K562 (cell line): Measurements from ENCODE around the gene ATP5F1A. TPM values are rescaled to one million over a fixed set of nuclear protein-coding genes. Genes with fewer than 3 reads are reported as not detected.

Source experiments
- ATAC-seq: fragments of 200-7000 bp; cut with Tn5 transposase; 3 replicates; pipeline ENCODE4 v1.9.1; 2020; ENCODE audit warnings: moderate library complexity
- BruUV-seq: library from RNA; stranded (reverse); fragments of 400-500 nt; replicated peaks from 2 replicates; lab custom pipeline; 2021; lab: Mats Ljungman, UMichigan
- CTCF ChIA-PET: fragments of 300-600 bp; formaldehyde crosslinking; extraction: SDS; loops from one replicate; lab custom pipeline; 2021; ENCODE audit warnings: low intra/inter-chr PET ratio; lab: Yijun Ruan, JAX
- POLR2A ChIA-PET: fragments of 300-600, 350-650 bp; sonication (Branson Sonifier 250); formaldehyde crosslinking; extraction: SDS; loops from one replicate; lab custom pipeline; 2021; ENCODE audit warnings: antibody characterized with exemption, inconsistent platforms; lab: Yijun Ruan, JAX
- DNase-seq, 4 experiments: peaks; one replicate each; pipeline versions ENCODE4 v3.0.0 to v3.0.0-alpha.2; 2011 to 2018; ENCODE audit warnings: low spot score in 3 of 4, mixed read lengths in 3 of 4; ENCODE audit errors: extremely low read depth in 1 of 4
- FAIRE-seq: peaks from 2 replicates; lab custom pipeline; 2011; peaks lifted over from hg19 to GRCh38; lab: Jason Lieb, UNC
- H2AFZ ChIP-seq: 2 replicates; pipeline ENCODE4 v1.6.0; 2011; ENCODE audit warnings: low read depth, low read length, control low read depth, inconsistent platforms
- H3K27ac ChIP-seq: fragments of 200-600 bp; 3 replicates; pipeline ENCODE4 v1.8.0; 2011; ENCODE audit warnings: low read depth, mild to moderate bottlenecking, control low read depth, inconsistent platforms, low read length, moderate library complexity, mixed read lengths; ENCODE audit errors: extremely low read depth
- H3K27me3 ChIP-seq, 2 experiments: fragments of 300-600 bp in 1 of 2; 2 replicates in 1 of 2; 3 replicates in 1 of 2; pipeline versions ENCODE4 v1.6.0 to v1.8.0; 2011; ENCODE audit warnings: inconsistent platforms in 2 of 2, low read length in 2 of 2, mild to moderate bottlenecking in 1 of 2, mixed read lengths in 1 of 2, moderate library complexity in 1 of 2; ENCODE audit not compliant: control insufficient read depth in 2 of 2, insufficient read depth in 2 of 2
- H3K36me3 ChIP-seq: fragments of 300-600 bp; 3 replicates; pipeline ENCODE4 v1.8.0; 2011; ENCODE audit warnings: mild to moderate bottlenecking, low read length, inconsistent platforms; ENCODE audit not compliant: control insufficient read depth, insufficient read depth
- H3K4me1 ChIP-seq, 2 experiments: fragments of 200-600 bp in 1 of 2; replicated peaks in 1 of 2; 2 replicates in 1 of 2; 3 replicates in 1 of 2; pipeline versions ENCODE4 v1.5.1 to v1.8.0; 2011; ENCODE audit warnings: inconsistent platforms in 2 of 2, low read length in 2 of 2, mild to moderate bottlenecking in 1 of 2, mixed read lengths in 1 of 2, moderate library complexity in 1 of 2; ENCODE audit not compliant: control insufficient read depth in 2 of 2, insufficient read depth in 2 of 2
- H3K4me2 ChIP-seq: 2 replicates; pipeline ENCODE4 v1.6.1; 2011; ENCODE audit warnings: low read length, control low read depth, inconsistent platforms, mixed read lengths; ENCODE audit not compliant: insufficient read depth
- H3K4me3 ChIP-seq: fragments of 200-600 bp; sonication (generic), shearing (Covaris generic); 2 replicates; pipeline ENCODE4 v1.5.1; 2016; ENCODE audit warnings: control low read depth, inconsistent platforms
- H3K79me2 ChIP-seq: fragments of 200-600 bp; 3 replicates; pipeline ENCODE4 v1.8.0; 2011; ENCODE audit warnings: low read length, inconsistent platforms; ENCODE audit not compliant: control insufficient read depth, insufficient read depth
- H3K9ac ChIP-seq, 2 experiments: 2 replicates each; pipeline versions ENCODE4 v1.6.0 to v1.6.1; 2011; ENCODE audit warnings: low read depth in 2 of 2, low read length in 2 of 2, control low read depth in 1 of 2, inconsistent platforms in 1 of 2, mild to moderate bottlenecking in 1 of 2, mixed read lengths in 1 of 2; ENCODE audit not compliant: insufficient read depth in 1 of 2
- H3K9me1 ChIP-seq: one replicate; pipeline ENCODE4 v1.6.0; 2011; ENCODE audit warnings: inconsistent platforms, mild to moderate bottlenecking, low read length, moderate library complexity; ENCODE audit not compliant: control insufficient read depth, insufficient read depth
- H3K9me3 ChIP-seq: replicated peaks from 2 replicates; pipeline ENCODE4 v1.5.1; 2011; ENCODE audit warnings: low read depth, low read length, inconsistent platforms; ENCODE audit not compliant: control insufficient read depth, insufficient read depth
- H4K20me1 ChIP-seq: replicated peaks from 2 replicates; pipeline ENCODE4 v1.6.1; 2011; ENCODE audit warnings: low read length, inconsistent platforms, mixed read lengths; ENCODE audit not compliant: control insufficient read depth, insufficient read depth
- ARNT ChIP-seq, 2 experiments: fragments of 450-650 bp; IDR thresholded peaks; 2 replicates each; pipeline ENCODE4 v1.6.1; 2016; ENCODE audit warnings: mild to moderate bottlenecking in 1 of 2
- CREB1 ChIP-seq, 2 experiments: sonication (generic) in 1 of 2; formaldehyde crosslinking in 1 of 2; IDR thresholded peaks; 2 replicates each; pipeline versions ENCODE4 v1.6.1 to v1.8.0; 2012 to 2022; ENCODE audit warnings: inconsistent platforms in 1 of 2, mild to moderate bottlenecking in 1 of 2, missing genetic modification reagents in 1 of 2, moderate library complexity in 1 of 2
- CXXC5 ChIP-seq: fragments of 250-450 bp; sonication (Bioruptor Pico); IDR thresholded peaks from 2 replicates; pipeline ENCODE4 v1.8.0; 2022; ENCODE audit warnings: inconsistent platforms, mild to moderate bottlenecking, moderate library complexity
- ESRRB ChIP-seq: fragments of 250-450 bp; sonication (Bioruptor Pico); IDR thresholded peaks from 2 replicates; pipeline ENCODE4 v1.5.0; 2020; ENCODE audit warnings: mild to moderate bottlenecking, moderate library complexity, borderline replicate concordance
- FOXP1 ChIP-seq: sonication (generic); formaldehyde crosslinking; IDR thresholded peaks from 2 replicates; pipeline ENCODE4 v1.8.0; 2022; ENCODE audit warnings: mild to moderate bottlenecking, missing genetic modification reagents
- HMG20A ChIP-seq: fragments of 450-650 bp; formaldehyde crosslinking; conservative IDR thresholded peaks from 2 replicates; pipeline ENCODE4 v1.4.0; 2020; ENCODE audit warnings: mild to moderate bottlenecking, mixed read lengths
- IFI16 ChIP-seq: fragments of 250-450 bp; sonication (Bioruptor Pico); IDR thresholded peaks from 2 replicates; pipeline ENCODE4 v2.1.2; 2022; ENCODE audit warnings: mild to moderate bottlenecking, inconsistent platforms
- MCM7 ChIP-seq, 2 experiments: fragments of 450-650 bp; IDR thresholded peaks; 2 replicates each; pipeline ENCODE4 v1.6.1; 2016 to 2018
- PCBP1 ChIP-seq: fragments of 200-400 bp; formaldehyde crosslinking; IDR thresholded peaks from 2 replicates; pipeline ENCODE4 v1.6.1; 2018; ENCODE audit warnings: mild to moderate bottlenecking, low read depth, low read length; ENCODE audit not compliant: poor library complexity, severe bottlenecking
- ZNF75A ChIP-seq: fragments of 450-650 bp; formaldehyde crosslinking; IDR thresholded peaks from 2 replicates; pipeline ENCODE4 v1.4.0; 2020; ENCODE audit warnings: mild to moderate bottlenecking
- WGBS: fragments of 100-300 bp; shearing (Covaris generic); methylation state at CpG from one replicate; pipeline ENCODE4 v1.1.6; 2016; ENCODE audit warnings: low coverage, mixed read lengths; ENCODE audit not compliant: insufficient coverage; ENCODE audit errors: missing lambda C conversion rate; 5-methylcytosine and 5-hydroxymethylcytosine counted together
- in situ Hi-C: fragments of 300-500 bp; cut with MboI; formaldehyde crosslinking; loops from 4 replicates; pipeline ENCODE4 v1.15.0; 2018; ENCODE audit warnings: inconsistent platforms, mixed read lengths
- intact Hi-C: fragments of 100-400 bp; cut with micrococcal nuclease; formaldehyde crosslinking; loops from 2 replicates; pipeline ENCODE4 v1.14.2; 2022
- polyA plus RNA-seq, 8 experiments: library from polyadenylated mRNA; depleted of rRNA in 4 of 8; stranded (reverse) in 5 of 8; unstranded in 3 of 8; fragments of >200 nt; fragmentation: Nextera tagmentation in 2 of 8; fragmentation: Illumina TruSeq in 1 of 8; extraction: Ambion mirVana in 2 of 8; extraction: Trizol in 1 of 8; gene quantifications; 2 replicates each; pipeline versions ENCODE4 v1.2.1 to v1.2.3, GENCODE V29; 2011 to 2014; ENCODE audit warnings: inconsistent platforms in 1 of 8, missing spikeins in 1 of 8
- total RNA-seq, 7 experiments: library from RNA; depleted of rRNA in 6 of 7; stranded (reverse); fragments of >200 nt in 6 of 7; fragmentation: Illumina TruSeq in 2 of 7; extraction: Trizol in 2 of 7; gene quantifications; 2 replicates each; pipeline versions ENCODE4 v1.2.1 to v1.2.3, GENCODE V29; 2011 to 2021; ENCODE audit warnings: low replicate concordance in 1 of 7

The ATP5F1A gene
- total and polyA plus RNA-seq, 9 of the 15 experiments (the other 6 are each of a cell fraction or from before 2014, with no cell fraction given) = 377 to 762 (median 490) TPM

DNA sequence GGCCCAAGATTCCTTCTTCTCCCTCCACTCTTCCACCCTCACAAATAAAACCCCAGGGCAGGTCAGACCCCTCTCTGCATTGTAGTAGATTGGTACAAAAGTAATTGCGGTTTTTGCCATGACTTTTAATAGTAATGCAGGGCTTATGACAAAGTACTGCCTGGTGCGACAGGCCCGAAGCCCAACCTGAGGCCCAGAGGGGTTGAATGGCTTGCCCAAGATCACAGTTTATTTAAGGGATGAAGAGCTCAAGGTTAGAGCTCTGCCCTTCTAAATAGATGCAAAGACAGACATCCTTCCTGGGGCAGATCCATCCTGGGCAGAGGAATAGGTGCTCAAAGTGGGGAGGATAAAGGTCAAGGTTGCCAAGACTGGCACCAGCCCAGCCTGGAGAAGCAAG lies 25.1 kb downstream of the ATP5F1A start:
- POLR2A ChIA-PET = interaction anchor here (1.1 to 1.7 kb wide), 2 partner anchors 24 to 29 kb away, joined by 3 to 4 read pairs; no protein-coding TSS in a partner anchor
- Histone ChIP-seq H3K27ac (no peak overlapping the region), H3K4me1 (peaks cover 3 to 31% of the 10 kb centered on the region in 2 experiments; a peak in 4 of 5 replicates), H3K9me1 (no peaks in the 10 kb centered on the region), H3K36me3 (peaks cover 12% of the 10 kb centered on the region; the same call in 2 of the 3 replicates), H3K79me2 (peaks cover 38% of the 10 kb centered on the region), H3K9me3 (no peaks in the 10 kb centered on the region)
- FAIRE-seq (no peak), DNase-seq (no peak)
- in situ Hi-C loops = loop anchor here (10.0 kb wide), 1 partner anchor 398 kb away; no protein-coding TSS in a partner anchor
- CTCF ChIA-PET = interaction anchor here (0.6 to 1.8 kb wide), 4 partner anchors 99 to 408 kb away, joined by 3 to 13 read pairs (median 3); no protein-coding TSS in a partner anchor
- TF ChIP-seq PCBP1 (no peak), FOXP1 (CRISPR knock-in tag) (no peak), ESRRB (no peak), CREB1 (IDR thresholded peaks at IDR 0.05) (no peak), CREB1 (CRISPR knock-in tag; IDR thresholded peaks at IDR 0.05) (no peak), CXXC5 (CRISPR knock-in tag) (no peak), ARNT (IDR thresholded peaks at IDR 0.05) (no peak), ZNF75A (CRISPR knock-in tag) (no peak), HMG20A (CRISPR knock-in tag) (no peak), MCM7 (IDR thresholded peaks at IDR 0.05) (no peak), IFI16 (CRISPR knock-in tag) (no peak)
- TF ChIP-seq, all 486 proteins: peak for 0
- Histone ChIP-seq H2AFZ (0 out of 2 replicates have a peak overlapping the region, but pooled peaks have one; percentile 96), H3K27me3 (no peaks in the 10 kb centered on the region), H4K20me1 (no peaks in the 10 kb centered on the region), H3K9ac (peak overlapping the region in 1 of 2 experiments; percentile 95; a peak in 1 of 4 replicates), H3K4me2 (no peak overlapping the region), H3K4me3 (no peak overlapping the region)
- intact Hi-C loops = loop anchor here (1.0 to 2.0 kb wide), 2 partner anchors 382 to 408 kb away; no protein-coding TSS in a partner anchor
- WGBS = 83% methylated on average over 3 of the region's 3 CpGs
- ATAC-seq = no peak
- BruUV-seq = no TSS peak
